ENCODE data around the gene S100A6.
"Not testable (repeated sequence)": the region's sequence is repeated elsewhere in the genome, so short reads cannot be mapped to it uniquely, and the experiment has no call there.

S100A6 gene

DNA sequence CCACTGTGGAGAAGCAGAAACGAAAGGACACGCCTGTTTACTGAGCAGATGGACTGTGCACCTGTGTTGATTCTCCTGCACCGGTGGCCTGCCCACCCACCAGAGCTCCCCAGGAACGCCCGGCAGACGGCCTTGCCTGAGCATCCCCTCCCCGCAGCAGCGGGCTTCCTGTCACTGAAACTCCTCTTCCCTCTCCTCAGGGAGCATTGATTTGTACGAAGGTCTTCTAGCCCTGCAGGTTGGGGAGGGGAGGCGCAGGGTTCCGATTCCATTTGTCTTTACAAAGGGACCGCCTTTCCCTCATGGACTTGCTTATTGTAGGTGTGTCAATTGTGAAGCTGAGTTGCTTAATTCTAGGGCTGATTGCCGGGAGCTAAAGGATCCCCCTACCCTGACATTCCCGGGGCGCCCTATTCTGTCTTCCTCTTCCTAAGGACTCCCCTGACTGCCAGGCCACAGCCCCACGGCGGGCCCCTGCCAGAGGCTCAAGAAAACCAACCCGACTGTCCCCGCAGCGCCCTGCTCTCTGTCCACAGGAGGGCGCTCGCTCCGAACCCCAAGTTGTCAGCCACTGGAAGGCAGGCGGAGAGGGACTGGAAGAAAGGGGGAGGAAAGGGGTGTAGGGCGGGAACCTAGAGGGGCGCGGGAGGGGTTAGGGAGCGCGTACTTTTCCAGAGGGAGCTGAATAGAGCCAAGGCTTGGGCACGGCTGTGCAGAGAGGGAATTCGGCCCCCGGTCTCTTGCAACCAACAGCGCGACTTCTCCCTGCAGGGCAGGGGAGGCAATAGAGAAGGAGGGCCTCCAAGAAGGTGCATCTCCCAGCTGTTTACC, 2.8 kb downstream of the S100A6 start:
- DNase-seq (ENCODE audit: insufficient read length, low spot score) (peak; percentile 68), FAIRE-seq (no peak)

DNA sequence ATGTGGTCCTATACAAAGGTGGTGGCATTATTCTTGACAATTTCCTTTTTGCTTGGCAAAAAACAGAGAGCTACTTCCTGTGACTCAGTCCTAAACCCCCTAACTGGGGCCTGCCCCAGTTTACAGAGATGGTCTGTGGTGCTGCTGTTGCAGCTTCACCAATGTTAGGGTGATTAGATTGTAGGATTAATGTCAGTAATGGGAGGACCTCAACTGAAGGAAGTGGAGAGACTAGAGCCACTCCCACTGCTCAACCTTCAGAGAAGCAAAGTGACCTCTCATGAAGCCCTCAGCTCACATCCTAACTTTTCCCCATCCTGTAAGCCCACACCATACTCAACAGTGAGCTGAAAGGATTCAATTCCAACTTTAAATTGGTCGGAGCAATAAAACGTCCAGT, 3.6 kb downstream of the S100A6 start:
- no peak for FAIRE-seq
- no peak for DNase-seq (ENCODE audit: insufficient read length, low spot score)

DNA sequence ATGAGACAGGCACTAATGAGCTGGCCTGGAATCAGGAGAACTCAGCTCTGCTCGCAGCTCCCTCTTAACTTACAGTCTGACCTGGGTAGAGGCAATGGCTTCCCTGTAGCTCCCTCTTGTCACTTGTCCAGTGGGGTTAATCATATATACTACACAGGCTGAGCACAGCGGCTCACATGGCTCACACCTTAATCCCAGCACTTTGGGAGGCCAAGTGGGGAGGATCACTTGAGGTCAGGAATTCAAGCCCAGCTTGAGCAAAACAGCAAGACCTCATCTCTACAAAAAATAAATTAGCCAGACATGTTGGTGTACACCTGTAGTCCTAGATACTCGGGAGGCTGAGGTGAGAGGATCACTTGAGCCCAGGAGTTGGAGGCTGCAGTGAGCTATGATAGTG, 4.2 kb downstream of the S100A6 start:
- DNase-seq (ENCODE audit: insufficient read length, low spot score) (no peak), FAIRE-seq (no peak)

DNA sequence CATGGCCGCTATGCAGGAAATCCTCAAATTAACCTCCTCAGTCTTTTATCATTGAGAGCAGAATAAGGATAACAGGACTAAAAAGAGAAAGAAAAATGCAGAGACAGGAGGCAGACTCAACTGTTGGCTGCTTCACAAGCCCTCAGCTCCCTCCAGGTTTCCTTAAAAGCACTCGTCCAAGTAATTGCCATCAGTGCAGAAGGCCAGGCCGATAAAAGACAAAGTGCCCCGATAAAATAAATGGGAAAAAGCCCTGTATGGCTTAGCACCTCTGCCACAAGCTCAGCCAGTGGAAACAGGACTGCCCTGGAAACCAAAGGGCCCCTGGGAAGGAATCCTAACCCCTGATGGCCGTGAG, 8.1 kb downstream of the S100A6 start:
- FAIRE-seq (no peak), DNase-seq (ENCODE audit: insufficient read length, low spot score) (no peak)

DNA sequence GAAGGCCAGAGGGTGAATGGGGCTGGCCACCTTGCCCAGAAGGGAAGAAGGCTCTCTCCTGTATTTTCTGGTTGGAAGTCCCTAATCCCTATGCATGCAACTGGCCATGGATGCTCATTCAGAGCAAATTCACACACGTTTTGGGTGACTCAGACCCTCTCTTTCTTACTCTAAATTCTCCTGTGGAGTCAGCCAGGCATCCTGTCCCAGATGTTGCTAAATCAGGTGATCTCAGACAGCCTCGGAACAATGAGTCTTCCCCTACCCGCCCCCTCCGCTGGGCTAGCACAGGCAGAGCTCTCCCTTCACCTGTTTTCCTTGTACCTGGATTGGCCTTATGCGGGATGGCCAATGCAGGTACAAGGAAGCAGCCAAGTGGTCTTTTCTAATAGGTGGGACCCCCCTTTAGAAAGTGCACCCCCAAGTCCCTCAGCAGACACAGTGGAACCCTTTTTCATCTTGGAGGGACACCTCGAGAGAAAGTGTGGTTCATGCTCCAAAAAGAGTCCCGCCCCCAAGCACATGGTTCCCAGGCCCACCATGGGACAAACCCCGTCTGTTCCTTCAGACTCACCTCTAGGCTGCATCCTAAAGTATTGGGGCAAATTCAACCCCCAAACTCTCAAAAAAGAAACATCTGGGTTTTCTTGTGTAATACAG, 8.6 kb downstream of the S100A6 start:
- DNase-seq (ENCODE audit: insufficient read length, low spot score), result no peak
- FAIRE-seq, result no peak

DNA sequence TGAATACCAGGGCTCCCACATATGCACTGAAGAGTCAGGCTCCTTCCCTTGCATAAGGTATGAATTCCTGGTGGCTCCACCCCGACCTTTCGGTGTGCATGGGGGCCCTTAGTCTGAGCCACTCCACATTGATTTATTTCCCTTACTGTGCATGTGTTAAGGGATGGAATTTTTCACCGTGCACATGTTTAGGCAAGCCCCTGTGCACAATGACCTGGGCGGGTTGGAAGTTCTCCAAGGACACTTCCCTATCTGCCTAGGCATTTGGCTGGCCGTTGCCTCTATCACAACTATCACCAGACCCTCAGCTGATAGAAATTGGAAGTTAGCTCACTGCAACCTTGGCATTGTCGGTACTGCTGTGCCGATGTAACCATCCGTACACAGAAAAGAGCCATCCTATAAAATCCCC, 9.7 kb downstream of the S100A6 start:
- DNase-seq (ENCODE audit: insufficient read length, low spot score) (no peak), FAIRE-seq (no peak)

DNA sequence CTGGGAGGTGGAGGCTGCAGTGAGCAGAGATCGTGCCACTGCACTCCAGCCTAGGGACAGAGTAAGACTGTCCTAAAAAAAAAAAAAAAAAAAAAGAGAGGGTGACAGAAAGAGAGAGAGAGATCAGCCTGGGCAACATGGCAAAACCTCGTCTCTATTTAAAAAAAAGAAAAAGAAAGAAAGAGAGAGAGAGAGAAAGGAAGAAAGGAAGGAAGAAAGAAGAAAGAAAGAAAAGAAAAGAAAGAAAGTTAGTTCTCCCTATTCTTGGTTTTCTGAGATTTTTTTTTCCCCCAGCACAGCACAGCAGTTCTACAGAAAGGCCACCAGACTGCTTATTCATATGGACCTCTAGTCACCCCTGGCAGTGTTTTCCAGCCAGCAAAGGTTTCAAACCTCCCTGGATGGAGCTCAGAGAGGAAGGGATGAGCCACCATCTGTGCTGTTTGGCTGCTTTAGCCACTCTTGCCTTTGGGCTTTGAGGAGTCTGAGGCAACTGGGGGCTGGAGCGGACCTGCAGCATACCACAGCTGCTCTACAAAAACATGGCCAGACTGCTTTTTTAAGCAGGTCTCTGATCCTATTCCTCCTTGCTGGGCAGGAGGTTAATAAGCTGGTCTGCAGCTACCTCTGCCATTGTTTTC, 10.6 kb downstream of the S100A6 start:
- DNase-seq (ENCODE audit: insufficient read length, low spot score), result no peak
- no peak for FAIRE-seq

DNA sequence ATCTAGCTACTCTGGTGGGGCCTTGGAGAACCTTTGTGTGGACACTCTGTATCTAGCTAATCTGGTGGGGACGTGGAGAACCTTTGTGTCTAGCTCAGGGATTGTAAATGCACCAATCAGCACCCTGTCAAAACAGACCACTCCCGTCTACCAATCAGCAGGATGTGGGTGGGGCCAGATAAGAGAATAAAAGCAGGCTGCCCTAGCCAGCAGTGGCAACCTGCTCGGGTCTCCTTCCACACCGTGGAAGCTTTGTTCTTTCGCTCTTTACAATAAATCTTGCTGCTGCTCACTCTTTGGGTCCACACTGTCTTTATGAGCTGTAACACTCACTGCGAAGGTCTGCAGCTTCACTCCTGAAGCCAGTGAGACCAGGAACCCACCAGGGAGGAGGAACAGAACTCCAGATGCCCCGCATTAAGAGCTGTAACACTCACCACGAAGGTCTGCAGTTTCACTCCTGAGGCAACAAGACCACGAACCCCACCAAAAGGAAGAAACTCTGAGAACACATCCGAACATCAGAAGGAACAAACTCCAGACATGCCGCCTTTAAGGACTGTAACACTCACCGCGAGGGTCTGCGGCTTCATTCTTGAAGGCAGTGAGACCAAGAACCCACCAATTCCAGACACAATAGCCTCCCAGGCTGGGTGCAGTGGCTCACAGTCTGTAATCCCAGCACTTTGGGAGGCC, 13.3 kb downstream of the S100A6 start:
- not testable (repeated sequence) for FAIRE-seq; DNase-seq (ENCODE audit: insufficient read length, low spot score)

DNA sequence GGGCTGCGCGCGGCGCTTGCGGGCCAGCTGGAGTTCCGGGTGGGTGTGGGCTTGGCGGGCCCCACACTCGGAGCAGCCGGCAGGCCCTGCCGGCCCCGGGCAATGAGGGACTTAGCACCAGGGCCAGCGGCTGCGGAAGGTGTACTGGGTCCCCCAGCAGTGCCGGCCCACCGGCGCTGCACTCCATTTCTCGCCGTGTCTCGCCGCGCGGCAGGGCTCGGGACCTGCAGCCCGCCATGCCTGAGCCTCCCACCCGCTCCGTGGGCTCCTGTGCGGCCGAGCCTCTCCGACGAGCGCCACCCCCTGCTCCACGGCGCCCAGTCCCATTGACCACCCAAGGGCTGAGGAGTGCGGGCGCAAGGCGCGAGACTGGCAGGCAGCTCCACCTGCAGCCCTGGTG, 14.0 kb downstream of the S100A6 start:
- not testable (repeated sequence) for DNase-seq (ENCODE audit: insufficient read length, low spot score); FAIRE-seq

DNA sequence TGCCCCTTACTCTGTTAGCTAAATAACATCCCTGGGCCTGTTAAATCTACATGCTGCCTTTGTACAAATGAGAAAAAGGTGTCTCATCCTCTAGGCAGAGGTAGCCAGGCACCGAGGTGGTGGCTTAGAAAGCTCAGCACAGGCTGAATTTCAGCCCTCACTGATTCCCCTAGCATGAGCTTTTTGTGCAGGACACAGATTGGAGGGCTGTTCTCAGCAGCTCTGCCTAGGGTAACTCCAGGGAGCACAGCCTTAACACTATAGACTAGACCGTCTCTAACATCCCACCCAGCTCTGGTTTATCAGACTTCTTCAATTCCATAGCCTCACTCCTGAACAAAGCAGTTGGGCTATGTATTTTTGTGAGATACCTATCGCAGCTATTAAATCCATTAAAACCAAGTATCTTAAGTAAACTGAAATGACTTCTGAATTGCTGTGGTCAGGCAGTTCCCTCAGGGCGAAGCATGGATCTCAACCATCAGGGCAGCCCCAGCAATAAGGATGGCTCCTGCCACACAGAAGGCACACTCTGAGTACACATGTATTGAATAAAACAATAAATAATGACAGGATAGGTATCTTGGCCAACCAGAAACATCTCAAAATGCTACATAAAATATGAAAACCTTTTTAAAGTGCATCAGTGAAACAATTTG, 14.8 kb downstream of the S100A6 start:
- DNase-seq (ENCODE audit: insufficient read length, low spot score) (no peak), FAIRE-seq (no peak)

DNA sequence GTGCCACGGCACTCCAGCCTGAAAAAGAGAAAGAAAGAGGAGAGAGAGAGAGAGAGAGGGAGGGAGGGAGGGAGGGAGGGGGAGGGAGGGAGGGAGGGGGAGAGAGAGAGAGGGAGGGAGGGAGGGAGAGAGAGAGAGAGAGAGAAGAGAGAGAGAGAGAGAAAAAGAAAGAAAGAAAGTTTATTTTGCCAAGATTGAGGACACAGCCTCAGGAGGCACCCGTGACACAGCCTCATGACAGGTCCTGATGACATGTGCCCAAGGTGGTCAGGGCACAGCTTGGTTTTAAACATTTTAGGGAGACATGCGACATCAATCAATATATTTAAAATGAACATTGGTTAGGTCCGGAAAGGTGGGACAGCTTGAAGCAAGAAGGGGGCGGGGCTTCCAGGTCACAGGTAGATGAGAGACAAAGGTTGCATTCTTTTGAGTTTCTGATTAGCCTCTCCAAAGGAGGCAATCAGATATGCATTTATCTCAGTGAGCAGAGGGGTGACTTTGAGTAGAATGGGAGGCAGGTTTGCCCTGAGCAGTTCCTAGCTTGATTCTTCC, 15.6 kb downstream of the S100A6 start:
- not testable (repeated sequence) for DNase-seq (ENCODE audit: insufficient read length, low spot score); FAIRE-seq

DNA sequence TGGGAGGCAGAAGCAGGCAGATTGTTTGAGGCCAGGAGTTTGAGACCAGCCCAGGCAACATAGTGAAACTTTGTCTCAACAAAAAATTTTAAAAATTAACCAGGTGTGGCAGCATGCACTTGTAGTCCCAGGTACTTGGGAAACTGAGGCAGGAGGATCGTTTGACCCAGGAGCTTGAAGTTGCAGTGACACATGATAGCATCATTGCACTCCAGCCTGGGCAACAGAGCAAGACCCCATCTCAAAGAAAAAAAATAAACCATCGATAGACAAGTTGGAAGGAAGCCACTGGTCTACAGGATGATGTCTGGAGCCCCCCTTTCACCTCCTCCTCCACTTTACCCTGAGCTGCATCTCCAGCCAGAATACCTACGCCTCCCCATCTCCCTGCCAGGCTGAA, 16.5 kb downstream of the S100A6 start:
- DNase-seq (ENCODE audit: insufficient read length, low spot score) (no peak), FAIRE-seq (no peak)

DNA sequence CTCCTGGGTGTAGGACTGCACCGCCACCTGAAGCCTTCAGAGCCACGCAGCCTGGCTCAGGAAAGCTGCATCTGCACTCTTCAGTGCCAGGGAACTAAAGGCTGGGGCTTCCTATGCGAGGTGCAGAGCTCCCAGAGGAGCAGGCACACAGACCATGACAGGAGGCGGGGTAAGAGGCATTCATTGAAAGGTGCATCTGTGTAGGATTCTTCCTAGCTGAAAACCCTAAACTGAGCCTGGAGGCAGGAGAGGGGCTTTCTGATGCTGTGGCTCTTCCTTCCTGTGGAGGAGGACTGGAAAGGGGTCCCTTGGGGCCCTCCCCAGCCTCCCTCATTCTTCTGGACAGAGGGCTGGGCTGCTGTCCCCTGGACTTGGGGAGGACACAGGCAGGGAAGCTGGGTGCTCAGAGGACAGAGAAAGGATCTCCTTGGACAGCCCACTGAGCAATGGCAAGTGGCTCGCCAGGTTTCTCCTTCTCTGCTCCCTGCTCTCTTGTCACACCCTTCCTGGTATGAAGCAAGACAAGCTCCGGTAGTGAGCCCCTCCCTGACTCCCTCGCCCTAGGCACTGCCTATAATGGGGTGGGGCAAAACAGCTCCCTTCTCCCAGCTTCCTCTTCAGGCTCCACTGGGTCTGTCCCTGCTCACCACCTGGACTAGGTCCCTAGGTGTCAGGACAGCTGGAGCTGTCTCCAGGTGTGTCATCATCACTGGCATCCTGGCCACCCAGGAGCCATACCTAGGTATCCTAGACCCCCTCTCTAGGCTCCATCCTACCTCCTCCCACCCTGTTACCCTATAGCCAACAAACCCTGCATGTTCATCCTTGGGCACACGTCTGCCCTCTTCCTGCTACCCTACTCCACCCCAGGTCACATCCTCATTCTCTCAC, 20.0 kb downstream of the S100A6 start:
- FAIRE-seq (no peak), DNase-seq (ENCODE audit: insufficient read length, low spot score) (no peak)

DNA sequence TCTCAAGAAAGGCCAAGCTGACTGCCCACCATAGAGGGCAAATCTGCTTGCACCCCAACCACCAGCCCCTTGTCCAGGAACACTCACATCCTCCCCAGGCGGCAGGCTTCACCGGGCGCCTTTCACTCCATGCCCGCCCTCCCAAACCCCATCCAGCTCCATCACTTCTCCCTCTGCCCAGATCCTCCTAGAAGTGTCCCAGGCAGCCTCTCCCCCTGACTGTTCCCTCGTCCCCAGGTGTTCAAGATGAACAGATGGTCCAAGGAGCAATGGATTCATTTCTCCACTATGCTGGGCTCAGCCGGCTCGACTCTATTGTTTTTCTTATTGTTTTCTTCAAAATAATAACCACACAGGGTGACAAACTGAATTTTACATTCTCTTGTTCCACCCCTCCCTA, 22.1 kb downstream of the S100A6 start:
- DNase-seq (ENCODE audit: insufficient read length, low spot score) (no peak), FAIRE-seq (no peak)

DNA sequence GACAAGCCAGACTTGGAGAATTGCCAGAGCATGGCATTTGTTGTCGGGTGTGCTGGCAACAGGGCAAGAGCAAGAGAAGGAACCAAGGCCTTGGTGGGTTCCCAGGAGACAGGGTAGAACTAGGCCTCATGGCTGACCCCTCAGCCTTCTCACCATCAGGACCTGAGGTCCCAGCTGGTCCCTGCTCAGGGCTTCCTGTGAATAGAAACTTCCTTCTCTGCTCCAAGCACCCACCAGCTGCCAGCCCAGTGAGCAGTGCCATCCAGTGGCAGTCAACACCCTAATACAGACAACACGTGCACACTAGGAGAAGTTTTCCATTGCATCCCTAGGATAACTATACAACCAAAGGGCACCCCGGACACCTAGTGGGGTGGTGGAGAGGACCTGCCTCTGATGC, 22.8 kb downstream of the S100A6 start:
- FAIRE-seq (no peak), DNase-seq (ENCODE audit: insufficient read length, low spot score) (no peak)

DNA sequence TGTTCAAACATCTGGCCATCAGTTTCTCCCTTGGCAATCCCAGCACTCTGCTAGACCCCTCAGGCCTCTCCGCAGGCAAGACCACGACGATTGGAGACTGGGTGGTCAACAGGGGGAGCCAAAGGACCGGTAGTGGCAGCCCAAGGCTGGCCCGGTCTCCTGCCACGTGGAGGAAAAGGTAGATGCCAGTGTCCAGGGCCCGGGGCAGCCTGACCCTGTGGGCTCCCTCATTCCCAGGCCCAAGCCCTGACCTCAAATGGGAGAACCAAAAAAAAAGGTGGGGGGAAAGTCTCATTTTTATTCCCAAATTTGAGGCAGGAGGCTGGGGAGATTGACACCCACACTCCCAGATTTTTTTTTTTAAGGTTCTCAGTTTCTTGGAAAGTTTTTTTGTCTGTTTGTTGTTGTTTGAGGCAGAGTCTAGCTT, 24.8 kb downstream of the S100A6 start:
- DNase-seq (ENCODE audit: insufficient read length, low spot score), result peak; percentile 85
- FAIRE-seq, result no peak

DNA sequence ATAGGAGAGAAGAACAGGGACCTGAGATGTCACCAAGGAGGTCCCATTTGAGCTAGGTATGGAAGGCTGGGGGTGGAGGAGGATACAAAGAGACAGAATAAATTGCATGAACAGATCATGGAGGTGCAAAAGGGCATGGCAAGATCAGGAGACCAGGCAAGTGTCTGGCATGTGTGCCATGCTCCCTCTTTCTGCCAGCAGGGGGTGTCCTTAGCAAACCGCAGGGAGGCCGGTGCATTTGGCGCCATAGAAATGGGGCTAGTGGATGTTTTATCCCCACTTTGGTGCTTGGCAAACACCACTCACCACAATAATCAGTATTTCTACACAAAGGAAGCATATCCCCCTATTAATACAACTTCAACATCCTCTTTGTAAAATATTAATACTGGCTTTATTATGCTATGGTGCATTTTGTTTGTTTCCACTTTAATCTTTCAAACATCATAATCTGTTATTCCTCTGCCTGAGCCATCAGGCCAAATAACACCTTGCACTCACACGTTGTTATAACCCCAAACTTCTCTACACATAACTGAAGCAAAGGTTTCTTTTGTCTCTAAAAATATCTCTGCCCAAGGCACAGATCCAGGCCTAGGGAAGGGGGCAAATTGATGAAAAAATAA, 25.9 kb downstream of the S100A6 start:
- DNase-seq (ENCODE audit: insufficient read length, low spot score) (no peak), FAIRE-seq (no peak)

DNA sequence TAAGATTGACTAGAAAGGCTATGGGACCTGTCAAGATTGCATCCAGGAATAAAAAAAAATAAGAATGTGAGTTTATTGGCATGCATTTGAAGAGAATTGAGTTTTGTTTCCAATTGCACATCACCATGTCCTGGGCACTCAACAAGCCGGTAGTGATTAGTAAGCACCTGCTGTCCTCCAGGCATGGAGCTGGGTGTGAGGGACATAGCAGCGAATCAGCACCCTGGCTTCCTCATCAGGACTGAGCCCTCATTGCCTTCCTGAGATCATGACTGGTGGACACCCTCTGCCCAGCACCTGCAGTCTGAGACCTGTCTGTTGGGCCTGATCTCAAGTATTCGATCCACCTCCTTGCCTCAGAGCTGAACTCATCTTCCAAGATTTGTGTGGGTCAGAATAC, 26.8 kb downstream of the S100A6 start:
- FAIRE-seq, result no peak
- DNase-seq (ENCODE audit: insufficient read length, low spot score), result no peak

All from HTR-8/SVneo (cell line).